GM23338 (cell line): Measurements from ENCODE around the gene UQCC3. TPM values are rescaled to one million over a fixed set of nuclear protein-coding genes. Genes with fewer than 3 reads are reported as not detected.

Experiments used
- ATAC-seq: fragments of 200-7000 bp; cut with Tn5 transposase; 3 replicates; pipeline ENCODE4 v1.9.1; 2020
- DNase-seq: peaks from one replicate; pipeline ENCODE4 v3.0.0-alpha.2; 2015; ENCODE audit warnings: low spot score
- H2AFZ ChIP-seq: fragments of 200-600 bp; sonication (generic); 2 replicates; pipeline ENCODE4 v1.8.0; 2016; ENCODE audit warnings: antibody characterized with exemption, mild to moderate bottlenecking, moderate library complexity
- H3F3A ChIP-seq: fragments of 200-600 bp; sonication (generic); replicated peaks from 2 replicates; pipeline ENCODE4 v1.8.0; 2017; ENCODE audit warnings: antibody characterized with exemption, mixed run types, low read depth
- H3K27ac ChIP-seq: fragments of 200-600 bp; sonication (generic); 2 replicates; pipeline ENCODE4 v1.6.1; 2016; ENCODE audit warnings: low read depth
- H3K27me3 ChIP-seq: fragments of 200-600 bp; sonication (generic); 2 replicates; pipeline ENCODE4 v1.8.0; 2016; ENCODE audit warnings: mild to moderate bottlenecking, mixed run types, moderate library complexity; ENCODE audit not compliant: insufficient read depth
- H3K36me3 ChIP-seq: fragments of 200-600 bp; sonication (generic); 2 replicates; pipeline ENCODE4 v1.8.0; 2016; ENCODE audit warnings: mild to moderate bottlenecking; ENCODE audit not compliant: insufficient read depth
- H3K4me1 ChIP-seq: fragments of 200-600 bp; sonication (generic); 2 replicates; pipeline ENCODE4 v1.8.0; 2016; ENCODE audit warnings: mild to moderate bottlenecking, moderate library complexity; ENCODE audit not compliant: insufficient read depth
- H3K4me2 ChIP-seq: fragments of 200-600 bp; sonication (generic); 2 replicates; pipeline ENCODE4 v1.7.1; 2017; ENCODE audit warnings: mixed run types
- H3K4me3 ChIP-seq: fragments of 200-600 bp; sonication (generic); 2 replicates; pipeline ENCODE4 v1.6.1; 2016; ENCODE audit warnings: mixed run types
- H3K79me2 ChIP-seq: fragments of 200-600 bp; sonication (generic); replicated peaks from 2 replicates; pipeline ENCODE4 v1.8.0; 2017; ENCODE audit warnings: mild to moderate bottlenecking; ENCODE audit not compliant: insufficient read depth
- H3K9me2 ChIP-seq: fragments of 200-600 bp; sonication (generic); 2 replicates; pipeline ENCODE4 v1.8.0; 2017; ENCODE audit not compliant: insufficient read depth
- H4K20me1 ChIP-seq: fragments of 200-600 bp; sonication (generic); replicated peaks from 2 replicates; pipeline ENCODE4 v1.8.0; 2017; ENCODE audit warnings: mild to moderate bottlenecking; ENCODE audit not compliant: insufficient read depth
- H3K27ac Mint-ChIP-seq: 2 replicates; pipeline ENCODE4 v1.8.0; 2020; ENCODE audit warnings: inconsistent platforms, mild to moderate bottlenecking, moderate library complexity, mixed read lengths
- H3K27me3 Mint-ChIP-seq: 3 replicates; pipeline ENCODE4 v1.8.0; 2022; ENCODE audit warnings: low read depth, mild to moderate bottlenecking, moderate library complexity, mixed read lengths, inconsistent platforms; ENCODE audit not compliant: insufficient read depth, poor library complexity
- H3K36me3 Mint-ChIP-seq: 3 replicates; pipeline ENCODE4 v1.8.0; 2021; ENCODE audit warnings: low read depth, mild to moderate bottlenecking, inconsistent platforms, moderate library complexity, mixed read lengths
- H3K4me1 Mint-ChIP-seq: 3 replicates; pipeline ENCODE4 v1.8.0; 2020; ENCODE audit warnings: mild to moderate bottlenecking, inconsistent platforms, mixed read lengths
- H3K4me3 Mint-ChIP-seq: 3 replicates; pipeline ENCODE4 v1.8.0; 2021; ENCODE audit warnings: moderate library complexity, mild to moderate bottlenecking, inconsistent platforms, mixed read lengths
- H3K9me3 Mint-ChIP-seq: 3 replicates; pipeline ENCODE4 v1.8.0; 2020; ENCODE audit warnings: moderate library complexity, mild to moderate bottlenecking, inconsistent platforms, mixed read lengths
- JUNB ChIP-seq: IDR thresholded peaks from one replicate; pipeline ENCODE4 v1.6.1; 2016; ENCODE audit warnings: antibody characterized with exemption; ENCODE audit not compliant: unreplicated experiment
- NANOG ChIP-seq: IDR thresholded peaks from 2 replicates; pipeline ENCODE4 v1.6.1; 2016; ENCODE audit warnings: antibody characterized with exemption, borderline replicate concordance
- STAT1 ChIP-seq: IDR thresholded peaks from one replicate; pipeline ENCODE4 v1.6.1; 2016; ENCODE audit warnings: antibody characterized with exemption; ENCODE audit not compliant: unreplicated experiment
- ZNF114 ChIP-seq: fragments of 250-450 bp; sonication (Bioruptor Pico); IDR thresholded peaks from 2 replicates; pipeline ENCODE4 v1.5.0; 2020; ENCODE audit warnings: mild to moderate bottlenecking, moderate library complexity
- polyA plus RNA-seq: library from polyadenylated mRNA; unstranded; fragments of >200 nt; fragmentation: Nextera tagmentation; extraction: Ambion mirVana; gene quantifications from 2 replicates; pipeline ENCODE4 v1.2.1, GENCODE V29; 2016
- total RNA-seq: library from RNA; depleted of rRNA; stranded (reverse); fragments of >200 nt; shearing (Covaris generic); gene quantifications from 2 replicates; pipeline ENCODE4 v1.2.3, GENCODE V29; 2014
- TF ChIP-seq, protein P1 (sequence below): IDR thresholded peaks from 2 replicates; pipeline ENCODE4 v1.6.1; 2016; ENCODE audit warnings: antibody characterized with exemption
- TF ChIP-seq, protein P2 (sequence below): IDR thresholded peaks from one replicate; pipeline ENCODE4 v1.6.1; 2018; ENCODE audit warnings: antibody characterized with exemption; ENCODE audit not compliant: unreplicated experiment
- TF ChIP-seq, protein P3 (sequence below): fragments of 250-450 bp; sonication (Bioruptor Pico); IDR thresholded peaks from 2 replicates; pipeline ENCODE4 v1.5.0; 2020; ENCODE audit warnings: mild to moderate bottlenecking, moderate library complexity

UQCC3 gene
- total and polyA plus RNA-seq, 2 experiments from 2014 or later = 13.0 to 54.7 TPM

DNA sequence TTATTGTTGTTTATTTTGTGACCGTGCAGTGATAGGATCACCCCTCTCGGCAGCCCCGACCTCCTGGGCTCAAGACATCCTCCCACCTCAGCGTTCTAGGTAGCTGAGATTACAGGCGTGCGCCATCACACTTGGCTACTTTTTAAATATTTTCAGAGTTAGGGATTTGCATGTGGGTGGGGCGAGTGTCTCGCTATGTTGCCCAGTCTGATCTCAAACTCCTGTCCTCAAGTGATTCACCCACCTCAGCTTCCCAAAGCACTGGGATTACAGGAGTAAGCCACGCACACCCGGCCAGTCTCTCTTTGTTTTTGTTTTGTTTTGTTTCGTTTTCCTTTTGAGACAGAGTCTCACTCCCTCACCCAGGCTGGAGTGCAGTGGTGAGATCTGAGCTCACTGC lies 17.2 kb upstream of the UQCC3 start:
- Mint-ChIP-seq H3K27me3 (peaks cover 10% of the 10 kb centered on the region), H3K4me3 (peak overlapping the region; percentile 34; the same call in 1 of the 3 replicates), H3K27ac (no peak overlapping the region), H3K4me1 (peaks cover 8% of the 10 kb centered on the region), H3K9me3 (no peaks in the 10 kb centered on the region), H3K36me3 (peaks cover 11% of the 10 kb centered on the region)
- no peak overlapping the region for H3K4me3 ChIP-seq
- H2AFZ ChIP-seq = 0 out of 2 replicates have a peak overlapping the region, but pooled peaks have one; percentile 10
- H3K36me3 ChIP-seq = 0 out of 2 replicates have a peak, but pooled peaks cover 3% of the 10 kb centered on the region
- no peak overlapping the region for H3K4me2 ChIP-seq
- H3K79me2 ChIP-seq = peaks cover 24% of the 10 kb centered on the region
- ATAC-seq = no peak
- no peak for DNase-seq
- H3K9me2 ChIP-seq = no peaks in the 10 kb centered on the region
- no peaks in the 10 kb centered on the region for H3K27me3 ChIP-seq
- H3F3A ChIP-seq = peaks cover 7% of the 10 kb centered on the region; the same call in 1 of the 2 replicates
- H3K27ac ChIP-seq = no peak overlapping the region
- no peaks in the 10 kb centered on the region for H4K20me1 ChIP-seq
- TF ChIP-seq JUNB (no peak), NANOG (no peak), ZNF114 (CRISPR knock-in tag) (no peak), STAT1 (no peak)
- TF ChIP-seq, protein P1, sequence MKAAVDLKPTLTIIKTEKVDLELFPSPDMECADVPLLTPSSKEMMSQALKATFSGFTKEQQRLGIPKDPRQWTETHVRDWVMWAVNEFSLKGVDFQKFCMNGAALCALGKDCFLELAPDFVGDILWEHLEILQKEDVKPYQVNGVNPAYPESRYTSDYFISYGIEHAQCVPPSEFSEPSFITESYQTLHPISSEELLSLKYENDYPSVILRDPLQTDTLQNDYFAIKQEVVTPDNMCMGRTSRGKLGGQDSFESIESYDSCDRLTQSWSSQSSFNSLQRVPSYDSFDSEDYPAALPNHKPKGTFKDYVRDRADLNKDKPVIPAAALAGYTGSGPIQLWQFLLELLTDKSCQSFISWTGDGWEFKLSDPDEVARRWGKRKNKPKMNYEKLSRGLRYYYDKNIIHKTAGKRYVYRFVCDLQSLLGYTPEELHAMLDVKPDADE = no peak
- TF ChIP-seq, protein P2, sequence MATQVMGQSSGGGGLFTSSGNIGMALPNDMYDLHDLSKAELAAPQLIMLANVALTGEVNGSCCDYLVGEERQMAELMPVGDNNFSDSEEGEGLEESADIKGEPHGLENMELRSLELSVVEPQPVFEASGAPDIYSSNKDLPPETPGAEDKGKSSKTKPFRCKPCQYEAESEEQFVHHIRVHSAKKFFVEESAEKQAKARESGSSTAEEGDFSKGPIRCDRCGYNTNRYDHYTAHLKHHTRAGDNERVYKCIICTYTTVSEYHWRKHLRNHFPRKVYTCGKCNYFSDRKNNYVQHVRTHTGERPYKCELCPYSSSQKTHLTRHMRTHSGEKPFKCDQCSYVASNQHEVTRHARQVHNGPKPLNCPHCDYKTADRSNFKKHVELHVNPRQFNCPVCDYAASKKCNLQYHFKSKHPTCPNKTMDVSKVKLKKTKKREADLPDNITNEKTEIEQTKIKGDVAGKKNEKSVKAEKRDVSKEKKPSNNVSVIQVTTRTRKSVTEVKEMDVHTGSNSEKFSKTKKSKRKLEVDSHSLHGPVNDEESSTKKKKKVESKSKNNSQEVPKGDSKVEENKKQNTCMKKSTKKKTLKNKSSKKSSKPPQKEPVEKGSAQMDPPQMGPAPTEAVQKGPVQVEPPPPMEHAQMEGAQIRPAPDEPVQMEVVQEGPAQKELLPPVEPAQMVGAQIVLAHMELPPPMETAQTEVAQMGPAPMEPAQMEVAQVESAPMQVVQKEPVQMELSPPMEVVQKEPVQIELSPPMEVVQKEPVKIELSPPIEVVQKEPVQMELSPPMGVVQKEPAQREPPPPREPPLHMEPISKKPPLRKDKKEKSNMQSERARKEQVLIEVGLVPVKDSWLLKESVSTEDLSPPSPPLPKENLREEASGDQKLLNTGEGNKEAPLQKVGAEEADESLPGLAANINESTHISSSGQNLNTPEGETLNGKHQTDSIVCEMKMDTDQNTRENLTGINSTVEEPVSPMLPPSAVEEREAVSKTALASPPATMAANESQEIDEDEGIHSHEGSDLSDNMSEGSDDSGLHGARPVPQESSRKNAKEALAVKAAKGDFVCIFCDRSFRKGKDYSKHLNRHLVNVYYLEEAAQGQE = no peak
- TF ChIP-seq, protein P3, sequence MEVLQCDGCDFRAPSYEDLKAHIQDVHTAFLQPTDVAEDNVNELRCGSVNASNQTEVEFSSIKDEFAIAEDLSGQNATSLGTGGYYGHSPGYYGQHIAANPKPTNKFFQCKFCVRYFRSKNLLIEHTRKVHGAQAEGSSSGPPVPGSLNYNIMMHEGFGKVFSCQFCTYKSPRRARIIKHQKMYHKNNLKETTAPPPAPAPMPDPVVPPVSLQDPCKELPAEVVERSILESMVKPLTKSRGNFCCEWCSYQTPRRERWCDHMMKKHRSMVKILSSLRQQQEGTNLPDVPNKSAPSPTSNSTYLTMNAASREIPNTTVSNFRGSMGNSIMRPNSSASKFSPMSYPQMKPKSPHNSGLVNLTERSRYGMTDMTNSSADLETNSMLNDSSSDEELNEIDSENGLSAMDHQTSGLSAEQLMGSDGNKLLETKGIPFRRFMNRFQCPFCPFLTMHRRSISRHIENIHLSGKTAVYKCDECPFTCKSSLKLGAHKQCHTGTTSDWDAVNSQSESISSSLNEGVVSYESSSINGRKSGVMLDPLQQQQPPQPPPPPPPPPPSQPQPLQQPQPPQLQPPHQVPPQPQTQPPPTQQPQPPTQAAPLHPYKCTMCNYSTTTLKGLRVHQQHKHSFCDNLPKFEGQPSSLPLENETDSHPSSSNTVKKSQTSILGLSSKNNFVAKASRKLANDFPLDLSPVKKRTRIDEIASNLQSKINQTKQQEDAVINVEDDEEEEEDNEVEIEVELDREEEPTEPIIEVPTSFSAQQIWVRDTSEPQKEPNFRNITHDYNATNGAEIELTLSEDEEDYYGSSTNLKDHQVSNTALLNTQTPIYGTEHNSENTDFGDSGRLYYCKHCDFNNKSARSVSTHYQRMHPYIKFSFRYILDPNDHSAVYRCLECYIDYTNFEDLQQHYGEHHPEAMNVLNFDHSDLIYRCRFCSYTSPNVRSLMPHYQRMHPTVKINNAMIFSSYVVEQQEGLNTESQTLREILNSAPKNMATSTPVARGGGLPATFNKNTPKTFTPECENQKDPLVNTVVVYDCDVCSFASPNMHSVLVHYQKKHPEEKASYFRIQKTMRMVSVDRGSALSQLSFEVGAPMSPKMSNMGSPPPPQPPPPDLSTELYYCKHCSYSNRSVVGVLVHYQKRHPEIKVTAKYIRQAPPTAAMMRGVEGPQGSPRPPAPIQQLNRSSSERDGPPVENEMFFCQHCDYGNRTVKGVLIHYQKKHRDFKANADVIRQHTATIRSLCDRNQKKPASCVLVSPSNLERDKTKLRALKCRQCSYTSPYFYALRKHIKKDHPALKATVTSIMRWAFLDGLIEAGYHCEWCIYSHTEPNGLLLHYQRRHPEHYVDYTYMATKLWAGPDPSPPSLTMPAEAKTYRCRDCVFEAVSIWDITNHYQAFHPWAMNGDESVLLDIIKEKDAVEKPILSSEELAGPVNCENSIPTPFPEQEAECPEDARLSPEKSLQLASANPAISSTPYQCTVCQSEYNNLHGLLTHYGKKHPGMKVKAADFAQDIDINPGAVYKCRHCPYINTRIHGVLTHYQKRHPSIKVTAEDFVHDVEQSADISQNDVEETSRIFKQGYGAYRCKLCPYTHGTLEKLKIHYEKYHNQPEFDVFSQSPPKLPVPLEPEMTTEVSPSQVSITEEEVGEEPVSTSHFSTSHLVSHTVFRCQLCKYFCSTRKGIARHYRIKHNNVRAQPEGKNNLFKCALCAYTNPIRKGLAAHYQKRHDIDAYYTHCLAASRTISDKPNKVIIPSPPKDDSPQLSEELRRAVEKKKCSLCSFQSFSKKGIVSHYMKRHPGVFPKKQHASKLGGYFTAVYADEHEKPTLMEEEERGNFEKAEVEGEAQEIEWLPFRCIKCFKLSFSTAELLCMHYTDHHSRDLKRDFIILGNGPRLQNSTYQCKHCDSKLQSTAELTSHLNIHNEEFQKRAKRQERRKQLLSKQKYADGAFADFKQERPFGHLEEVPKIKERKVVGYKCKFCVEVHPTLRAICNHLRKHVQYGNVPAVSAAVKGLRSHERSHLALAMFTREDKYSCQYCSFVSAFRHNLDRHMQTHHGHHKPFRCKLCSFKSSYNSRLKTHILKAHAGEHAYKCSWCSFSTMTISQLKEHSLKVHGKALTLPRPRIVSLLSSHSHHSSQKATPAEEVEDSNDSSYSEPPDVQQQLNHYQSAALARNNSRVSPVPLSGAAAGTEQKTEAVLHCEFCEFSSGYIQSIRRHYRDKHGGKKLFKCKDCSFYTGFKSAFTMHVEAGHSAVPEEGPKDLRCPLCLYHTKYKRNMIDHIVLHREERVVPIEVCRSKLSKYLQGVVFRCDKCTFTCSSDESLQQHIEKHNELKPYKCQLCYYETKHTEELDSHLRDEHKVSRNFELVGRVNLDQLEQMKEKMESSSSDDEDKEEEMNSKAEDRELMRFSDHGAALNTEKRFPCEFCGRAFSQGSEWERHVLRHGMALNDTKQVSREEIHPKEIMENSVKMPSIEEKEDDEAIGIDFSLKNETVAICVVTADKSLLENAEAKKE (CRISPR knock-in tag) = no peak
- H3K4me1 ChIP-seq = peaks cover 9% of the 10 kb centered on the region; the same call in 1 of the 2 replicates
